HG03139 (cell line): Measurements from ENCODE around the gene PCDHGA1.
A peak's percentile ranks its signal among the peaks of the same experiment; 100 is the strongest.

Experiments used
- ATAC-seq: cut with Tn5 transposase; IDR thresholded peaks from one replicate; pipeline ENCODE4 v1.9.1; 2021; ENCODE audit not compliant: unreplicated experiment

The PCDHGA1 gene

DNA sequence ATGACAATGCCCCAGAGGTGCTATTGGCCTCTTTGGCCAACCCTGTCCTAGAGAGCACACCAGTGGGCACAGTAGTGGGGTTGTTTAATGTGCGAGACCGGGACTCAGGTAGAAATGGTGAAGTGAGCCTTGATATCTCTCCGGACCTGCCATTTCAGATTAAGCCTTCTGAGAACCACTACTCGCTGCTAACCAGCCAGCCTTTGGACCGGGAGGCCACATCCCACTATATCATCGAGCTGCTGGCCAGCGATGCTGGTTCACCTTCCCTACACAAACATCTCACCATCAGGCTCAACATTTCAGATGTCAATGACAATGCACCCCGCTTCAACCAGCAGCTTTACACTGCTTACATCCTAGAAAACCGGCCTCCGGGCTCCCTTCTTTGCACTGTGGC is 160.0 kb downstream of the PCDHGA1 start:
- ATAC-seq: no peak

DNA sequence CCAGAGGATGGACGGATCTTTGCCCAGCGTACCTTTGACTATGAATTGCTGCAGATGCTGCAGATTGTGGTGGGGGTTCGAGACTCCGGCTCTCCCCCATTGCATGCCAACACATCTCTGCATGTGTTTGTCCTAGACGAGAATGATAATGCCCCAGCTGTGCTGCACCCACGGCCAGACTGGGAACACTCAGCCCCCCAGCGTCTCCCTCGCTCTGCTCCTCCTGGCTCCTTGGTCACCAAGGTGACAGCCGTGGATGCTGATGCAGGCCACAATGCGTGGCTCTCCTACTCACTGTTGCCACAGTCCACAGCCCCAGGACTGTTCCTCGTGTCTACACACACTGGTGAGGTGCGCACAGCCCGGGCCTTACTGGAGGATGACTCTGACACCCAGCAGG is 160.5 kb downstream of the PCDHGA1 start:
- no peak for ATAC-seq

DNA sequence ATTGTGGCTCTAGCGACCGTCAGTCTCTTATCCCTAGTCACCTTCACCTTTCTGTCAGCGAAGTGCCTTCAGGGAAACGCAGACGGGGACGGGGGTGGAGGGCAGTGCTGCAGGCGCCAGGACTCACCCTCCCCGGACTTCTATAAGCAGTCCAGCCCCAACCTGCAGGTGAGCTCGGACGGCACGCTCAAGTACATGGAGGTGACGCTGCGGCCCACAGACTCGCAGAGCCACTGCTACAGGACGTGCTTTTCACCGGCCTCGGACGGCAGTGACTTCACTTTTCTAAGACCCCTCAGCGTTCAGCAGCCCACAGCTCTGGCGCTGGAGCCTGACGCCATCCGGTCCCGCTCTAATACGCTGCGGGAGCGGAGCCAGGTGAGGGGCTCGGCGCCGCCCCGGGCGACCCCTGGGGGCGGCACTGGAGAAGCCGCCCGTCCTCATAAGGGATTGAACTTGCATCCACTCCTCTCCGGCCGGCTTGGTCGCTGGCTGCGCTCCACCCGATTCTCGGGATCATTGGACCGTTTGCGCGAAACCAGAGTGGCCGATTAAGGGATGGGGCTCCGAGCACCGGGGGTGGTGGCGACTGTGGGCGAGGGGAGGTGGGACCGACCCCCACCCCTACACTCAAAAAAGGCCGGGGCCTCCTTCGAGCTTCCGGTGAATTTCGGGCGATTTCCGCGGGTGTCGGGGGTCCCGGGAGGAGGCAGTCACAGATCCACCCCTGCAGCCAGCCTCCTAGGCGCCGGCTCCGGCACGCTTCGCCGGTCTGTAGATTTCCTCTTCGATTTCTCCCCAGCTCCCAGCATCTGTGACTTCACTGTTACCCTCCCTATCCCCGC is 161.2 kb downstream of the PCDHGA1 start:
- ATAC-seq: no peak

DNA sequence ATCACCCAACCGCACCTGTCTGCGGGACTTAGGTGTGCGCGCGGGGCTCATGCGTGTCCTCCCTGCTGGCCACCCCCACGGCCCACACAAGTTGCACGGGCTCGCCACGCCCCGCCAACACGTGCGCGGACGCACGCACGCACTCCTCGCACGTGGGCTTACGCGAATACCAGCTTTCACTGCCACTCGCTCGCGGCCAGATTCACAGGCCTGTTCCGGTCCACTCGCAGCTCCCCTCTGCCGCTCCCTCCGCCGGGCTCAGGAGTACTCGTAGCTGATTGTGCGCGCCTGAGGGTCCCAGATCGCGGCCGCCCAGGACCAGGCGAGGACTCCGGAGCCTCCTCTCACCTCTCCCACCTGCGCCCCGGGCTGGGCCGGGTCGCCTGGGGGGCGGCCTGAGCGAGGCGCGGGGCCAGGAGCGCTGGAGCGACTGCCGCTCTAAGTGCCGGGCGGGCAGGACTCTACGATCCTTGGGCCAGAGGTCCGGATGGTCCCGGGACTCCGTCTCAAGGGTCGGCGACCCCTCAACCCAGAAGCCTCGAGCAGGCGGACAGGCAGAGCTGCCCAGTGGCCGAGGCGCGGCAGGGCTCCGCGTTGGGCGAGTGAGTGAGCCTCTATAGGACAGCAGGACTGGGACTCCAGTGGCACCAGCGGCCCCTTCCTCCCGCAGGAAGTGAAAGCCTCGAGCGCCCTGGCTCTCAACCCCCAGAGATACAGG is 162.0 kb downstream of the PCDHGA1 start:
- ATAC-seq: no peak

DNA sequence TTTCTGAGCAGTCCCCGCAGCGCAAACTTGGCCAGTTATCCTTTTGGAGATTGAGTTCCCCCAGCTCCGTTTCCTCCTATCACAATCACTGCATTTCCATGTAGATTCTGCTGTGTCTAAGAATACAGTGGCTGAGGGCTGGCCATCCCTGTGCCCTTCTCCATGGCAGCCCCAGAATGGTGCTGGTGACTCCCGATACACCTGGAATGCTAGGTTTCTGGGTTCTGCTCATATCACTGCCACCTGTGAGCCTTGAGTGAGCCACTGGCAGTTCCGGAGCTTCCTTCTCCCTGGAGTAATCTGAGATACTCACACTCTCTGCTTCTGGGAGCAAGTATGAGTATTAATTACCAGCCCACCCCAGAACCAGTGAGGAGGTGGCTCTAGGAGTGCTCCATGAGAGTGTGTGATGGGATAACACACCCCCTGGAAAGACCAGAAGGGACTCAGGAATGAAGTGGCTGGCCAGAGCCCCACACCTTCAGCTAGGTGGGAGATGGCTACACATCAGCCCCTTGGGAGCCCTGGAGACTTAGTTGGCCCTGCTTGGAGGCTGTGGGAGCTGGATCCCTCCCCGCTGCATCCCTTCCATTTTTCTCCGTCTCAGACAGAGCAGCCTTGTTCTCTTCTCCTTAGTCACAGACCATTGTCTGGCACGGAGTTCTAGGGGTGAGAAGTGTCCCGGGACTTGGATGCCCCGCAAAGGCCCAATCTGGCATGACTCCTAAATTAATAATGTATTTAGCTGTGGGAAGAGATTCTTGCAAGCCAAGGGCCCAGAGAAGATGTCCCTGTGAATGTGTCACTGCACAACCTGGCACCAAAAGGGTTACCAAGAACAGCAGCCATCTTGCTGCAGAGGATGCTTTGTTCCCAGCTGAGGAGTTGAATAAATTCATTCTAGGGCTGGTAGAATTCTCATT is 163.4 kb downstream of the PCDHGA1 start:
- ATAC-seq: no peak

DNA sequence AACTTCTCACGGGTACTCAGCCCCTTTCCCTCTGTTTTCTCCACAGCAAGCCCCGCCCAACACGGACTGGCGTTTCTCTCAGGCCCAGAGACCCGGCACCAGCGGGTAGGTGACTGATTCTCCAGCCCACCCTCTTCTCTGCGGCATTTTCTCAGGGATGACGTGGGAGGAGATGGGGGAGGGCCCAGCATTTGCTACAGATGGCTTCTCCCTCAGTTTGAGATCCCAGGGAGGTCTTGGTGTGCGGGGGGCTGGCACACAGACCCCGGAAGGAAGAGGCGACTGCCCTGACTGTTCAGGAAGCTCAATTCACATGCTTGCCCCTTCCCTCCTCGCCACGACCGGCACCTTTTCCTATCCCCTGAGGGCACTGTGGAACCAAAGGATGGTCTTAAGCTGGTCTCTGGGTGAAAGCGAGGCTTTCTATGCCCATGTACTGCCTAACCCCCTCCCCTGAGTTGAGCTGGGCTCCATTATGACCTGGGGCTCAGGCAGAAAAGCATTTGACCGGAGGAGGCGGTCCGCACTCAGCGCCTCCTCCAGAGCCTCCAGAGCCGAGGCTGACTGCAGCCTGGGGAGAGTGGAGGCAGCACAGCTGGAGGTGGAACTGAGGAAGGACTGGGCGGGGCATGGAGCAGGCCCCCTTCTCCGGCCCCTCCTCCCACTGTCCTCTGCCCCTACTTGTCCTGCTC is 164.6 kb downstream of the PCDHGA1 start:
- no peak for ATAC-seq

DNA sequence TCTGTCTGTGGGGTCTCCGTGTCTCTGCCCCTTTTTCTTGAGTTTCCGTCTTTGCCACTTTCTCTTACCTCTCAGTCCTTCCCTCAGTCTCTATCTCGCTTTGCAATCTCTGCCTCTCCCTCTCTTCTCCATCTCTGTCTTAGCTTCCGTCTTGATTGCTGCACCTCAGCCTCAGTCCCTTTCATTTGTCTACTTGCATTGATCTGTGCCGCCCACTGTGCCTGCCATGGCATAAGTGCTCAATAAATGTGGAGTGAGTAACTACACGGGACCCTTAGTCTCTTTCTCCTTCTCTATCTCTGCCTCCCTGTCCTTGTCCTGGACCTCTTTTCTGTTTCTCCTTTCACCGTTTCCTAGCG is 165.1 kb downstream of the PCDHGA1 start:
- no peak for ATAC-seq

DNA sequence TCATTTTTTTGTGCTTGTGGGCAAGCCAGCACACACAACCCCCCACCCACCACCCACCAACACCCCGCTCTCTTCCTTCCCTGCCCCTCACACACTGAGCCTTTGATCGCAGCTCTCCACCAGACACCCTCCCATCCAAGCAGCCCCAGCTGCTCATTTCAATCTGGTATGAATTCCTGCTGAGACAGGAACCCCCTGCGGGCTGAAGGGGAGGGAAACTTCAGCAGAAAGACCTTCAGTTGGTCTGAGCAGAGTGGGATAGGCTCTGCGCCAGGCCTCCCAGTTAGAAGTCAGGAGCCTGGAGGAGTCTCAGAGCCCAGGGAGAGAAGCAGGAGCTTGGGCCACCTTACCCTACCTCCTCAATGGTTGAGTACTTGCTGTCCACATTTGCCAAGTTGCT is 165.7 kb downstream of the PCDHGA1 start:
- no peak for ATAC-seq

DNA sequence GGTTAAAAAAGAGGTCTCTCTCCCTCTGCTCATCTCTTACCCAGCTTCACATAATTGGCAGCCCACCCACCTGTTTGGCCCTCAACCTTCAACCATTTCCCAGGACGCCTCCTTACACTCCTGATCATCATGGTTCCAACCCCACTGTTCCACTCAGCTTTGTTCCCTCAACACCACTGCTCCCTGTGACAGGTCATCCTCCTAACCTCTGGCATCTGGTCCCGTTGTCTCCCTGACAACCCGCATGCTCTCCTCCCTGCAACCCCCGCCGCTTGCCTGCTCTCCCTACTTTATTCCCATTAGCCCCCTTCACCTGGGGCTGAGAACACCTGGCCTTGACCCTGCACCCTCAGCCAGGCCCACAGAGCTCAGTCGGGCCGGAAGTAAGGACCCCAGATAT is 171.4 kb downstream of the PCDHGA1 start:
- ATAC-seq: no peak

DNA sequence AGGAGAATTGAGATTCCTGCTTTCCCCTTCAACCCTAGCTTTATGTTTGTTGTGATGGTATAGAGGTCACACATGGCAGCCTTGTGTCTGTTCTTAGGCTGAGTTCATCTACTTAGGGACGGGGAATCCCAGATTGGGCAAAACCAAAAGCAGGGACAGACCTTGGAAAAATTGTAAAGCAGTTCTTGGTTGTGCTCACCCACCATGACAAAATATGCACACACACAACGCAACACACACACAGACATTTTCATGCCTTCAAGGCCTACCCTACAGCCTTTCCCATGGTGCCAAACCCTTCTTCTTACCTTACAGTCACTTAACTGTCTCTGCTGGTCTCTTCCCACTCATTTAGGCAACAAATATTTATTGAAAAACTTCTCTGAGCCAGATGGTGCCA is 173.4 kb downstream of the PCDHGA1 start:
- no peak for ATAC-seq

DNA sequence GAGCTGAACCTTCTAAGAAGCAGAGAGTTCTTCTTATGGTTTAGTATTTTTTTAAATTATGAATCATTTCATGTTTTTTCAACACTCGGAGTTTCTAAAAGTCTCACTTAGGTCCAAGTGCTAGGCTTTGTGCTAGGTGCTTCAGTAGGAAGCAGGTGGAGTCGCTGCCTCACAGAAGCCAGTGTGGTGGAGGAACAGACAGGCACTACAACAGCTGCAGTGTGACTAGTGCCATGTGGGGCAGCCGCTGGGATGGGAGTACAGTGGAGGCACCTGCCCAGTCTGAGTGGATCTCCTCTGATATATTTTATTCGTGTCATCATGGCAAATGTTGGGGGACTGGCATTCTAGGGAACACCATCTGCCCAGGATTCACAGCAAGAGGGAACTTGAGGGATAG is 173.9 kb downstream of the PCDHGA1 start:
- ATAC-seq: no peak

DNA sequence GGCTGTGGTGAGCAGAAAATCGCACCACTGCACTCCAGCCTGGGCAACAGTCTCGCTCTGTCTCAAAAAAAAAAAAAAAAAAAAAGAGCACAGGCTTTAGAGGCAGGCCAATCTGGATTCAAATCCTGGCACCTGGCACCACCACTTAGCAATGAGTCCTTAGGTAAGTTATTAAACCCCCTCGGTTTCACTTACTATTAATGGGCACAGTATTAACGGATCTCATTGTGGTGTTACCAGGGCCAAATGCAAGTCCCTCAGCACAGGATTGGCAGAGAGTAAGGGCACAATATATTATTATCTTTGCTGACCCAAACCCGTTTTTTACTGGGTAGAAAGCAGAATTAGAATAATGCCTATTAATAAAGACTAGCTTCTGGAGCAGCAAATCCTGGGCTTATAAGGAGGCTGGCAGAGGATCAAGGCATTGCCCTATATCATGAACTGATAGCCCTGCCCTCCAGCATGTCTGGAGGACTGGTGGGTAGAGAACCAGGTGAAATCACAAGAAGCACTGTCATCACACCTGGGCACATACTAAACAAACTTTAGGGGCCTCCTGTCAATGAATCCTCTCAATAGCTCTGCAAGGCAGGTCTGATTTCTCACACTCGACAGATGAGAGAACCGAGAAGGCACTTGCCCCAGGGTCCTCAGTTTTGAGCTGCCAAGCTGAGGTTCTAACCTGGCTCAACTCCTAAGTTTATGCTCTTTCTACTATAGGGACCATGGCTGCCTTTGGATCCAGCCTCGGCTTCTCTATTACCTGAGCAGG is 176.3 kb downstream of the PCDHGA1 start:
- no peak for ATAC-seq

DNA sequence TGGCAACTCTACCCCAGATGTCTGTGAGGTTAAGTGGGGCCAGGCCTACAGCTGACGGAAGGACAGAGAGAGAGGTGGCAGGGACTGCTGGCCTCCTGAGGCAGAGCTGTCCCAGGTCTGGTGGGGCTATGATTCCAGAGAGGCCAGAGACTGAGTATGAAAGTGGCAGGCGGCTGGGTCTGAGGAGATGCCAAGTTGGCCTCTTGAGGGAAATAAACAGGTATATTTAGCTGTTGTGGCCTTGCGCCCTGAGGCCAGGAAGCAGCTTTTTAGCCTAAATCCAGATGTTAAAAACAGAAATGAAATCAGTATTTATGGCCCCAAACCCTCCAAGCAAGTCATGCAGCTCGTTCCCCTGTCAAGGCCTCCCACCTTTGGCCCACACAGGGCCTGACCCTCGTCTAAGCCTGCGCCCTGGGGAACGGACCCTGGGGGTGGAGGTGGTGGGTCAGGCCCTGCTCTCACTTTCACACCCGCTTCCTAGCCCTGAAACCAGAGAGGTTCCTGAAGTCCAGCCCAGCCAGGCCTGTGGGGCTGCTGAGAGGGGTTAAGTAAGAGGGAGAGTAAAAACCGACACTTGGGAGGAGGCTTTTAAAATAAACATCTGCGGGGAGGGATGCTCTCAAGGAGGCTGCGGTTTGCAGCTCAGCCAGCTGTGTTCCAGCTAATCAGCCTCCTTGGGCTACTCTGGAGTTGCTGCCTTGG is 177.2 kb downstream of the PCDHGA1 start:
- ATAC-seq: peak; percentile 32

DNA sequence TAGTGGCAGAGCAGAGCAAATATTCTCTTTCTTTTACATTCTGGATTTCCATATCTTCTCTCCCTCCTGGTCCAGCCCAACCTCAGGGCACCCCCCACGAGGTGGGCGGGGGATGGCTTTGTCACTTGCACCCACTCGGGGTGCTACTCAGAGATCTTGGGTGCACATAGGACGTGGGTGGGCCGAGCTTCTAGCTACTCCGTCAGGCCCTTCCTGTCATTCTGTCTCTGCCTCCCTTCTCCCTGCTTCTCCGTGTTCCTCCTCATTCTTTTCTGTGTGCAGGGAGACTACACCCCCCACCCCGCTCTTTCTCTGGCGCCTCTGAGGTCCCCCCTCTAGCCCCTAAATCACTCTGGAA is 178.1 kb downstream of the PCDHGA1 start:
- ATAC-seq: no peak

DNA sequence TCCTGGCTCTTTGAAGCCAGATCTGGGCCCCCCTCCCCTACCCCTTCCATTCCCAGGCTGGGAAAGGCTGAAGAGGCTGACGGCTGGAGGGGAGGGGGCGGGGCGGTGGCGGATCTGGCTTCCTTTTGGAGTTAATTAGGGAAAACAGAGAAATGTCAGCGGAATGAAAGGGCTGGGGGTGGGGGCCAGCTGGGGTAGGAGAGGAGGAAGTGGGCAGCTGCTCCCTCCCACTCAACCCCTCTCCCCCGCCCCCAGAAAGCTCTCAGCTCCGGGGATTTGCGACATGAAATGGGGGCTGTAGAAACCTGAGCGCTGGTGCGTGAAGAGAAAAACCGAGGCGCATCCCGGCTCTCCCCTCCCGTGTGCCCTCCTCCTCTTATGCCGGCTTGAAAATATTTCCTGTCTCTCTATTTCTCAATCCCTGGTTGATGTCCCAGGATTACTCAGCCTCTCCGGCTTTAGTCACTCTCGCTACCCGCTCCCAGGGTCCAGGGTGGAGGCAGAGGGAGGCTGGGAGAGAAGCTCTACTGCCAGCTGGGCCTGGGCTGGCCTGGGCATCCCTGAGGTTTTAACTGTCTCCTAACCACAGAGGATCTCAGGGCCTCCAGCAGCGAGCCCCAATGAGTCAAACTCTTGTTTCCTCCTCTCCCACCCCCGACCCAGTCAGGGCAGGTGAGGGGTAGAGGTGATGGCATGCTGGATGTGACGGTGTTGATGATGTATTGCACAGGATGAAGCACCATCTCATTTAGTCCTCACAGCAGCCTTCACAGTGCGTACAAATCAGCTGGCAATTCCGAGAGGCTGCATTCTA is 178.7 kb downstream of the PCDHGA1 start:
- no peak for ATAC-seq

DNA sequence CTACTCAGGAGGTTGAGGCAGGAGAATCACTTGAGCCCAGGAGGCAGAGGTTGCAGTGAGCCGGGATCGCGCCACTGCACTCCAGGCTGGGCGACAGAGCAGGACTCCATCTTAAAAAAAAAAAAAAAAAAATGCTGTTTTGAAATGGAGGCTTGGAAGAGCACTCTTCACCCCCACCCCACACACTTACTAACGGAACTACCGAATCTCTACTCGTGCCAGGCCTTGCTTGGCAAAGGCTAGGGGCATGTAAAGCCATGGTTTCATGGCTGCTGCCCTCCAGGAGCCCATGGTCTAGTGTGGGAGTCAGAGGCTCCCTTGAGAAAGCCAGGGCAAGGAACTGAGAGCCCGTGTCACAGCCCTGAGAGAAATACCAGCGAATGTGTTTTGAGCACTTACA is 179.8 kb downstream of the PCDHGA1 start:
- ATAC-seq: no peak

DNA sequence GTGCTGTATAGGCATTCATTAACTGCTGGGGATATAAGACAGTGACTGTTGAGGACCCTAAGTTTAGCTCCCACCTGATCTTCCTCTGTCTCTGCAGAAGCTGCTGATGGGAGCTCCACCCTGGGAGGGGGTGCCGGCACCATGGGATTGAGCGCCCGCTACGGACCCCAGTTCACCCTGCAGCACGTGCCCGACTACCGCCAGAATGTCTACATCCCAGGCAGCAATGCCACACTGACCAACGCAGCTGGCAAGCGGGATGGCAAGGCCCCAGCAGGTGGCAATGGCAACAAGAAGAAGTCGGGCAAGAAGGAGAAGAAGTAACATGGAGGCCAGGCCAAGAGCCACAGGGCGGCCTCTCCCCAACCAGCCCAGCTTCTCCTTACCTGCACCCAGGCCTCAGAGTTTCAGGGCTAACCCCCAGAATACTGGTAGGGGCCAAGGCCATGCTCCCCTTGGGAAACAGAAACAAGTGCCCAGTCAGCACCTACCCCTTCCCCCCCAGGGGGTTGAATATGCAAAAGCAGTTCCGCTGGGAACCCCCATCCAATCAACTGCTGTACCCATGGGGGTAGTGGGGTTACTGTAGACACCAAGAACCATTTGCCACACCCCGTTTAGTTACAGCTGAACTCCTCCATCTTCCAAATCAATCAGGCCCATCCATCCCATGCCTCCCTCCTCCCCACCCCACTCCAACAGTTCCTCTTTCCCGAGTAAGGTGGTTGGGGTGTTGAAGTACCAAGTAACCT is 180.7 kb downstream of the PCDHGA1 start:
- no peak for ATAC-seq

DNA sequence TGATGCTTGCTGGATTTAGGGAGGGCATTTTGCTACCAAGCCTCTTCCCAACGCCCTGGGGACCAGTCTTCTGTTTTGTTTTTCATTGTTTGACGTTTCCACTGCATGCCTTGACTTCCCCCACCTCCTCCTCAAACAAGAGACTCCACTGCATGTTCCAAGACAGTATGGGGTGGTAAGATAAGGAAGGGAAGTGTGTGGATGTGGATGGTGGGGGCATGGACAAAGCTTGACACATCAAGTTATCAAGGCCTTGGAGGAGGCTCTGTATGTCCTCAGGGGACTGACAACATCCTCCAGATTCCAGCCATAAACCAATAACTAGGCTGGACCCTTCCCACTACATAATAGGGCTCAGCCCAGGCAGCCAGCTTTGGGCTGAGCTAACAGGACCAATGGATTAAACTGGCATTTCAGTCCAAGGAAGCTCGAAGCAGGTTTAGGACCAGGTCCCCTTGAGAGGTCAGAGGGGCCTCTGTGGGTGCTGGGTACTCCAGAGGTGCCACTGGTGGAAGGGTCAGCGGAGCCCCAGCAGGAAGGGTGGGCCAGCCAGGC is 181.5 kb downstream of the PCDHGA1 start:
- no peak for ATAC-seq
